Limb (tissue), 2 donors: ENCODE measurements around the gene TMEM176B.

Source experiments
- DNase-seq, 2 donors: peaks; one replicate each; pipeline ENCODE4 v3.0.0-alpha.2; 2016; ENCODE audit errors: extremely low spot score in 2 of 2

The TMEM176B gene

GRCh38 chr7:150799741-150800580 is at the start of gene TMEM176B:
TSS of gene TMEM176B (minus strand) at chr7:150800364. CDS start at chr7:150796569, 3,795 bp downstream.
- peak in 1 of 2 donors; percentile 65 for DNase-seq

GRCh38 chr7:150849204-150849775 is 49.1 kb upstream of the TMEM176B start:
- DNase-seq = no peak

- no peak for DNase-seq
Observed at GRCh38 chr7:150848561-150849115, 48.5 kb upstream of the TMEM176B start.

- DNase-seq = no peak
Observed at GRCh38 chr7:150848111-150848510, 47.9 kb upstream of the TMEM176B start.

GRCh38 chr7:150847536-150847935 is 47.4 kb upstream of the TMEM176B start:
- DNase-seq = no peak

- DNase-seq = no peak
Observed at GRCh38 chr7:150846291-150847115, 46.3 kb upstream of the TMEM176B start.

GRCh38 chr7:150845421-150845861 is 45.3 kb upstream of the TMEM176B start:
- DNase-seq = peak; percentile 38 to 45

GRCh38 chr7:150842716-150843115 is 42.6 kb upstream of the TMEM176B start:
- DNase-seq = no peak

- no peak for DNase-seq
Observed at GRCh38 chr7:150842018-150842417, 41.9 kb upstream of the TMEM176B start.

- no peak for DNase-seq
Observed at GRCh38 chr7:150838965-150839650, 38.9 kb upstream of the TMEM176B start.

GRCh38 chr7:150835702-150836280 is 35.6 kb upstream of the TMEM176B start:
- DNase-seq = no peak

GRCh38 chr7:150835019-150835418 is 34.9 kb upstream of the TMEM176B start:
- no peak for DNase-seq

GRCh38 chr7:150831851-150832250 is 31.7 kb upstream of the TMEM176B start:
- no peak for DNase-seq

- no peak for DNase-seq
Observed at GRCh38 chr7:150830937-150831336, 30.8 kb upstream of the TMEM176B start.

- no peak for DNase-seq
Observed at GRCh38 chr7:150829426-150829825, 29.3 kb upstream of the TMEM176B start.

GRCh38 chr7:150828384-150828783 is 28.2 kb upstream of the TMEM176B start:
- no peak for DNase-seq

- DNase-seq = no peak
Observed at GRCh38 chr7:150826061-150826849, 26.1 kb upstream of the TMEM176B start.

GRCh38 chr7:150824379-150825177 is 24.4 kb upstream of the TMEM176B start:
- DNase-seq = no peak

GRCh38 chr7:150823484-150824126 is 23.4 kb upstream of the TMEM176B start:
- no peak for DNase-seq
